CD4-positive, alpha-beta T cell treated with Interleukin-12 subunit alpha and Interleukin-12 subunit beta, for 1 hour (primary cell): ENCODE data around the gene DNAJB9.

Source experiments
- DNase-seq: peaks from one replicate; pipeline ENCODE4 v3.0.0-alpha.2; 2020

The DNAJB9 gene

DNA sequence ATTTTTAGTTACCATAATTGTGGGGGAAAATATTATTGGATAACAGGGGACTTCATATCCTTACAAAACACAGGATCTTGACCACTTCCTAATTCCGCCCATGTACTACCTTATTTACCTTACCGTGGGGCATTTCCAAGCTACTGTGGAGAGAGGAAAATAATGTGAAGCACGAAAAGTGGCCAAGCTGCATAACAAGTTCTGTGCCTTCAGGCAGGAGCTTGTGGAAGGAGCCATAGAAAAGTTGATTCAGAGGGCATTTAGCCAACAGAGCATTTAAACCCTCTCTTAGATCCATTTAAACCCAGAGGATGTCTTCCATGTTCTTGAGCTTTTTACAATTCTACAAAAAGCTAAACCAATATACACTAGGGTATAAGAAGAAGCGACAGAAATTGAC, 41.6 kb downstream of the DNAJB9 start:
- DNase-seq, result no peak

DNA sequence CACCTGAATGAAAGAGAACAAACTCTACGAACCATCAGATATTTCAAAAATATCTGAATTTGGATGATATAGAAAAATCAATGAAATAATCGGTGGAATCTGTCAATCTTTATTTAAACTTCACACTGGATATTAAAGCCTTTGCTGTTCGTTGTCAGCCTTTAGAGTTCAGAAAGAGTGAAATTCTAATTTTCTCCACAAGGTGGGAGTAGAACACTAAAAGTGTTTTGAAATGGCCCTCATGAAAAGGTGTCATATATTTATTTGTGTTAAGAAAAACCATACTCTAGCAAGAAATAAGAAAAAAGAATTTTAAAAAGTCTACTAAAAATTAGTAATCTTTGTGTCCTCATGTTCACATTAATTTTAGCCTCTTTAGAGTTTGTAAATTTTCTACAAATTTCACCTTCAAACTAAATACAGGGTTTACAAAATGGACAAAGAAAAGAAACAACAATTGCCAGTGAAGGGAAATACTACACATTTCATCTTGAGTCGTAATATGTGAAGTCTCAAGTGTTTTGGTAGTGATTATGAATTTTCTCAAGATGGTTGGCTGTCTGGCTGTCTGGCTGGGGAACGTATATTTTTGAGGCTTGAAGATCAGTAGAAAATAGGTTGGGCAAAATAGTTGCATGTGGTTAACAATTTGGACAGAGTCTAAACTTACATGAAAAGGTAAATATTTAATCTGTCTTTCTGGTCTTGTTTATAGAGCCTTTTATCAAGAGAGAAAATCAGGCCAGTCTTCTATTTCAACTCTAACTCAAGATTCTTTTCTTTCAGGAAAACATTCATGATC, 43.7 kb downstream of the DNAJB9 start:
- DNase-seq, result peak; percentile 54

DNA sequence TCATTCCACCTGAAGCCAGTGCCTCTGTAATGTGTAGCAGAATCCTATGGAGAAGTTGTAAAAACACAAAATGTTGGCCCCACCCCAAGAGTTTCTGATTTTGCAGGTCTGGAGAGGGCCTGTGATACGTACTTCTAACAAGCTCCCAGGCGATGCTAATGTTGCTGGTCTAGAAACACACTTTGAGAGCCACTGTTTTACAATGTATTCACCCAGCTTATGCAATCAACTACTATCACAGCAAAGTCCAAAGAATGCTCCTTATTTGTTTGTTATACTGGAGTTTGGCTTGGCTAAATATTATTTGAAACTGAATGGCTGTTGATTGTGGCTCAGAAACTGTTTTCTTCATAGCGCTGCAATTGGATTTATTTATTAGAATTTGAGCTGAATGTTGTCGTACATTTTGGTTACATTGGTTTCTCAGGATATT, 44.3 kb downstream of the DNAJB9 start:
- DNase-seq, result no peak

DNA sequence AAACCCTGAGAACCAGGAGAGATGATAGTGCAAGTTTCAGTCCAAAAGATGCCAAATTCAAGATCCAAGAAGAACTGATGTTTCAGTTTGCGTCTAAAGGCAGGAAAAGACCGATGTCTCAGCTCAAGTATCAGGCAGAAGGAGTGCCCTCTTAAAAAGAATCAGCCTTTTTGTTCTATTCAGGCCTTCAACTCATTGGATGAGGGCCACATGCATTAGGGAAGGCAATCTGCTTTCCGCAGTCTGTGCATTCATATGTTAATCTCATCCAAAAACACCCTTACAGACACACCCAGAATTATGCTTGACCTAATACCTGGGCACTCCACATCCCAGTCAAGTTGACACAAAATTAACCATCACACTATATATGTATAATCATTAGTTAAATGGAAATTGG, 45.2 kb downstream of the DNAJB9 start:
- DNase-seq, result no peak

DNA sequence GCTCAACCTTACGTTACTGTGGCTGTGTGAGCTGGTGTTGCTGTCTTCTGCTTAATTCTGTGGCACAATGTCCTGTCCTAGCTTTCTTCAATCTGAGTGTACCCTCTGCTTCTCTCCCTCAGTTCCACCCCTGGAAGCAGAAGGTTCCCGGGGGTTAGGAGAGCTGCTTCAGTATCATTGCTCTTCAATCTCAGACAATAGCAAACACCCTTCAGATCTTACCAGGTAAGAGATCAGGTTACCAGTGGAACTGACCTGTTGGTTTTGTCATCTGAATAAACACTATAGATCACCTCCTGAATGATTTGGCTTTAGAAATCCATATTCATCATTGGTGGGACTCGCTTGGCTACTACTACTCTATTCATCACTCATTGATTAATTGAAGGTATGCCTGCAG, 48.4 kb downstream of the DNAJB9 start:
- no peak for DNase-seq

DNA sequence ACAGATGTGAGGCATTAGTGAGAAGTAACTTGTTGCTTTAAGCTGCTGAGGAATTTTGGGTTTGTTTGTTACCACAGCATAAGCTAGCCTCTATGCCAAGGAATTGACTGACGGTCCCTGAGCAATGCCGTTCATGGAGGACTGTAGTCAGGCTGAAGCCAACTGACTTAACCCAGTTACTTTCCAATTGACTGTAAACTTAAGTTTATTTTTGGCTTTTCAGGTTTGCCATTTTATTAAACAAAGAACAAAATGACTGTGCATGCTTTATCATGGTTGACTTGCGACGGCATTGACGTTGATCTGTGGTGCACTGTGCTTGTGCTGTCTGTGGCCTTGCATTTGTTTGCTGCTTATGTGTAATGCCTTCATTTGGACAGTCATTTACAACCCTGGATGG, 53.5 kb downstream of the DNAJB9 start:
- DNase-seq, result no peak
